VCaP (cell line): ENCODE data around the gene SYNE1.

Experiments
- H3K27ac ChIP-seq: fragments of 450-650 bp; 2 replicates; pipeline ENCODE4 v1.5.1; 2017
- TF ChIP-seq, protein P1 (sequence below): fragments of 450-650 bp; conservative IDR thresholded peaks from 2 replicates; pipeline ENCODE4 v1.5.1; 2017; ENCODE audit warnings: mild to moderate bottlenecking, moderate library complexity

The SYNE1 gene

GRCh38 chr6:152176268-152176667, 460.9 kb downstream of the SYNE1 start:
- no peak overlapping the region for H3K27ac ChIP-seq
- TF ChIP-seq, protein P1, sequence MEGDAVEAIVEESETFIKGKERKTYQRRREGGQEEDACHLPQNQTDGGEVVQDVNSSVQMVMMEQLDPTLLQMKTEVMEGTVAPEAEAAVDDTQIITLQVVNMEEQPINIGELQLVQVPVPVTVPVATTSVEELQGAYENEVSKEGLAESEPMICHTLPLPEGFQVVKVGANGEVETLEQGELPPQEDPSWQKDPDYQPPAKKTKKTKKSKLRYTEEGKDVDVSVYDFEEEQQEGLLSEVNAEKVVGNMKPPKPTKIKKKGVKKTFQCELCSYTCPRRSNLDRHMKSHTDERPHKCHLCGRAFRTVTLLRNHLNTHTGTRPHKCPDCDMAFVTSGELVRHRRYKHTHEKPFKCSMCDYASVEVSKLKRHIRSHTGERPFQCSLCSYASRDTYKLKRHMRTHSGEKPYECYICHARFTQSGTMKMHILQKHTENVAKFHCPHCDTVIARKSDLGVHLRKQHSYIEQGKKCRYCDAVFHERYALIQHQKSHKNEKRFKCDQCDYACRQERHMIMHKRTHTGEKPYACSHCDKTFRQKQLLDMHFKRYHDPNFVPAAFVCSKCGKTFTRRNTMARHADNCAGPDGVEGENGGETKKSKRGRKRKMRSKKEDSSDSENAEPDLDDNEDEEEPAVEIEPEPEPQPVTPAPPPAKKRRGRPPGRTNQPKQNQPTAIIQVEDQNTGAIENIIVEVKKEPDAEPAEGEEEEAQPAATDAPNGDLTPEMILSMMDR: no peak

GRCh38 chr6:152173957-152174356, 463.2 kb downstream of the SYNE1 start:
- no peak overlapping the region for H3K27ac ChIP-seq
- TF ChIP-seq, protein P1: no peak

GRCh38 chr6:152173321-152173720, 463.8 kb downstream of the SYNE1 start:
- H3K27ac ChIP-seq: no peak overlapping the region
- TF ChIP-seq, protein P1: no peak

DNA sequence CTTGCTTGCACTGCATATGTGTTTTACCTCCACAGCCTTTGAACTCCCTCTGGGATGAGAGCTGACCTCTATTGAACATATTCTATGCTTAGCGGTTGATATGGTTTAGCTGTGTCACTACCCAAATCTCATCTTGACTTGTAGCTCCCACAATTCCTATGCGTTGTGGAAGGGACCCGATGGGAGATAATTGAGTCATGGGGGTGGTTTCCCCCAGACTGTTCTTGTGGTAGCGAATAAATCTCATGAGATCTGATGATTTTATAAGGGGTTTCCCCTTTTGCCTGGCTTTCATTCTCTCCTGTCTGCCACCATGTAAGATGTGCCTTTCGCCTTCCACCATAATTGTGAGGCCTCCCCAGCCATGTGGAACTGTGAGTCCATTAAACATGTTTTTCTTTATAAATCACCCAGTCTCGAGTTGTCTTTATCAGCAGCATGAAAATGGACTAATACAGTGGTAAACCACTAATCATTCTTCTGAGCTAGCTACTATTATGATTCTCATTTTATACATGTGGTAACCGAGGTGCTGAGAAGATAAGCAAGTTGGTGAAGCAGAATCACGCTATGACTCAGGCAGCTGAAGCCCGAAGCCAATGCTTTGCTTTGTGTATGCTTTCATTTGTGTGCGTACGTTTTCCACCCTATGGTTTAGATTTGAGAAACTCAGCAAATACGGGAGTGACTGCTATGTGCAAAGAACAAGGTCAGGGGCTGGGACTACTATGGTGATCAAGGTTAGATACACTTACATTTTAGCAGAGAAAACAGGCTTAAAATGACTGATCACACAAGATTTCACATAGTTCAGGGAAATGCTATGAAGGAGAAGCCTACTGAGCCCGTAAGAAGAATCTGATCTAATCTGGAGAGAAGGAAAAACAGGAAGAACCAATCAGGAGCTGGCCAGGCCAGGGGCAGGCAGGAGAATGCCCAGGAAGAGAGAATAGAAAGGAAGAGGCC, 466.2 kb downstream of the SYNE1 start:
- TF ChIP-seq, protein P1: no peak
- no peak overlapping the region for H3K27ac ChIP-seq

DNA sequence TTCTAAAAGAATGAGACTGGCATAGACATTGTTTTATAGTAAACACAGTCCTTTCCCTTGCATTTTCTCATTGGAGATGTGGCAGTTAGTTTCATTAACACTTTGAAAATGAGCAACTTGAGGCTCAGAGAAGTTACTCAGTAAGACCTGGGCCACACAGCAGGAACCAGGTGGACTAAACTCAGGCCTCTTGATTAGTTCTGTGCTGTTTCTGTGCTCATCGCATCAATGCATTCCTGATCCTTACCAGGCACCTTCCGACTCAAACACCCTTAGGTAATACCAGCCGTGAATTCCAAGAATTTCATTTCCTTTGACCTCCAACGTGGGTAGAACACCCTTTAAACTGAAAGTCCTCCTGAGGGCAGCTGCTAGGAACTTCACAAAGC, 466.9 kb downstream of the SYNE1 start:
- no peak overlapping the region for H3K27ac ChIP-seq
- TF ChIP-seq, protein P1: no peak

- H3K27ac ChIP-seq: no peak overlapping the region
These were observed 469.2 kb downstream of the SYNE1 start for GRCh38 chr6:152167641-152168603.

More at GRCh38 chr6:152167641-152168603, 469.2 kb downstream of the SYNE1 start:
- TF ChIP-seq, protein P1: no peak
